NCI-H460 (cell line): ENCODE measurements around the gene RAB3B. TPM values are rescaled to one million over a fixed set of nuclear protein-coding genes. Genes with fewer than 3 reads are reported as not detected.
"Not testable (repeated sequence)": the region's sequence is repeated elsewhere in the genome, so short reads cannot be mapped to it uniquely, and the experiment has no call there.

Source experiments
- DNase-seq: peaks from one replicate; pipeline ENCODE4 v3.0.0-alpha.2; 2016; ENCODE audit warnings: low read depth; ENCODE audit errors: extremely low read depth
- total RNA-seq: library from RNA; depleted of rRNA; stranded (reverse); fragments of >200 nt; shearing (Covaris generic); gene quantifications from 2 replicates; pipeline ENCODE4 v1.2.3, GENCODE V29; 2014

Gene RAB3B
- total RNA-seq, 1 experiment from 2014 or later = 96.5 TPM

DNA sequence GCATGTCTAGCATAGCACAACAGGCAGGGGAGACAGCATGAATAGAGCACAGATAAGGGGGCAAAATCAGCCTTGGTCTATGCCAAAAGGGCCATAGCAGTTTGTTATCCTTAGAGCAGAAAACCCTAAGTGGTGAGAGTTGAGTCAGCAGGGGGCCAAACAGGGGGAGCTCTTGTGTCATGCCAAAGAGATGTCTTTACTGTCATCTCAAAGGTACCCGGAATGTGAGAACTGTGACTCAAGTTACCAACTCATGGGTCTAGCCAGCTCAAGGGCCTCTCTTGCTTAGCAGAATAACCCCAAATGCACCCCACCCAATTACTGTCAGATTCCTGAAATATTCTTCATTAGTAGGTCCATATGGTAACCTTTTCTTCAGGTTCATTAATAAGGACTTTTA, 66.0 kb downstream of the RAB3B start:
- no peak for DNase-seq

DNA sequence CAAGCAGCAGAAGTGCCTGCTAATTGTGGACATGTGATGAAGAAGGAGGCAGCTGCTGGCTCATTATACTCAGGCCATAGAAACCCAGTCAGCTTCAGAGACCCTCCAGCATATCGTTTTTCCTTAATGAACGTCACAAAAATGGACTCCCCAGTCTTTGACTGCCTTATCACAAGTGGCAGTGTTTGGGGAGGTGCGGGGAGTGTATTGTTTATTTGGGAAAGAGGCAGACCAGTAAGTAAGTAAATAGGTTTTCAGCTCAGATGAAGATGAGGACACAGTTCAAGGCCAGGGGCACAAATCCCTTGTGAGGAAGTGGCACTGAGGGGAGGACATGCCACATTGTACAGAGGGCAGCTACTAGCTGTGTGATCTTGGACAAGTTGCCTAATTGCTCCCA, 68.5 kb downstream of the RAB3B start:
- DNase-seq = no peak

DNA sequence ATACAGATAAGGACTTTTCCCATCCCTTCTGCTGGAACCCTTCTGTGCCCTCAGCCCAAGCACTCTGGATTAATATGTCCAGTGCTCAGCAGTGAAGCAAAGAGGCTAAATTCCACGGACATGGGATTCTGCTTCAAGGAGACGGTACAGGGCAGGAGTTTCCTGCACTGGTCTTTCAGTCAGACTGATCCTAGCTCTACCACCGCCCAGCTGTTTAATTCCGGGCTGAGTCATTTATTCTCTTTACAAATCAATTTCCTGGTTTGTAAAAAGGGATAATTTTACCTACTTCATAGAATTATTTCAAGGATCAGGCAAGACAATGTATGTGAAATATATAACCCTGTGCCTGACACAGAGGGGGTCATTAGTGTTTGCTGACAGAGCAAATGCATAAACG, 70.4 kb downstream of the RAB3B start:
- no peak for DNase-seq

GRCh38 chr1:51919684-51920083, 70.8 kb downstream of the RAB3B start:
- no peak for DNase-seq

GRCh38 chr1:51916587-51917405, 73.7 kb downstream of the RAB3B start:
- DNase-seq = no peak

- no peak for DNase-seq
Observed at GRCh38 chr1:51915951-51916350, 74.5 kb downstream of the RAB3B start.

GRCh38 chr1:51912881-51913280, 77.6 kb downstream of the RAB3B start:
- DNase-seq = no peak

GRCh38 chr1:51910221-51911000, 80.1 kb downstream of the RAB3B start:
- DNase-seq = no peak

- no peak for DNase-seq
Observed at GRCh38 chr1:51908499-51908898, 82.0 kb downstream of the RAB3B start.

DNA sequence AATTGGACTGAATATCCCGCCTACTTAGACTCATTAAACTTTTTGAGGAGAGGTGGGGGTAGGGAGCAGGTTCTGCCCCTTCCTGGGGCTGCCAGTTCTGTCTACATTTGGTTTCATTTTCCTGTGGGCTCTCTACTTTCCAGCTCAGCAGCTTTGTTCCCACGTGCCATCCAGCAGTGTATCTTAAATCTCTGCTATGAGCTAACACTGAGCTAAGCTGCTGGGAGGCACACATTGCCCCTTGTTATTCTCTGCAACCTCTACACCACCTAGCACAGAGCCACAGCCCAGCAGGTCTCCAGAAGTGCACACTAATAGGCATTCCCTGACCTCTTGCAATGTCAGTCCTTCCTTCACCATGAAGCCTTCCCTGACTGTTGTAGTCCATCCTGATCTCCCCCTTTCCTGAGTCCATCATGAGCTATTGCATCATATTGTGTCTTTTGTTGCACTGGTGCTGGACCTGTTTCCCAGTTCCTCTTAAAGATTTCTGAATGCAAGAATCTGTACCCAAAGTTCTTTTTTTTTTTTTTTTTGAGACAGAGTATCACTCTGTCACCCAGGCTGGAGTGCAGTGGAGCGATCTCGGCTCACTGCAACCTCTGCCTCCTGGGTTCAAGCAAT, 83.3 kb downstream of the RAB3B start:
- no peak for DNase-seq

GRCh38 chr1:51906306-51907078, 84.0 kb downstream of the RAB3B start:
- no peak for DNase-seq

DNA sequence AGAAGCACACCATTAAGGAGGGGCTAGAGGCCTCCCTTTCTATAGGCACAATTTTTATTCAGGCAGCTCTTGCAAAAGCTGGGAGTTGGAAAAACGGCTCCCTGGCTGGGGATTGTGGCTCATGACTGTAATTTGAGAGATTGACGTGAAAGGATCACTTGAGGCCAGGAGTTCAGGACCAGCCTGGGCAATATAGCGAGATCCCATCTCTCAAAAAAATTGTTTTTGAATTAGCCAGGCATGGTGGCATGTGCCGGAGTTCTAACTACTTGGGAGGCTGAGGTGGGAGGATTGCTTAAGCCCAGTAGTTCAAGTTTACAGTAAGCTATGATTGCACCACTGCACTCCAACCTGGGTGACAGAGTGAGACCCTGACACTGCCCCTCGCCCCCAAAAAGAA, 88.0 kb downstream of the RAB3B start:
- no peak for DNase-seq

DNA sequence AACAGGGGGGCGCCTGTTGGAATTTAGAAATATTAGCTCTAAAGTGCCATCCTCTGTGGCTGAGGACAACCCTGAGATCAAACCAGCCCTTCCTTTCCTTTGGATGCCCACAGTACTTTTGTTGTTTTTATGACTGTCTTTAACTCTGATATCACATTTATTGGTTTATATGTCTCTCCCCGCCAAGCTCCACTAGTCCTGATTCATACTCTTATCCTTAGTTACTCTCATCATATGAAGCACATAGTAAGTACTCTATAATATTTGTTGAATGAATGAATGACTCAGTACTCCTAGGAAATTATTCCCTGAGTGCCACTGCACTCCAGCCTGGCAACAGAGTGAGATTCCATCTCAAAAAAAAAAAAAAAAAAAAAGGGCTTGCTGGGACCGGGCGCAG, 89.3 kb downstream of the RAB3B start:
- no peak for DNase-seq

GRCh38 chr1:51899022-51899421, 91.5 kb downstream of the RAB3B start:
- no peak for DNase-seq

- no peak for DNase-seq
Observed at GRCh38 chr1:51898090-51898734, 92.3 kb downstream of the RAB3B start.

DNA sequence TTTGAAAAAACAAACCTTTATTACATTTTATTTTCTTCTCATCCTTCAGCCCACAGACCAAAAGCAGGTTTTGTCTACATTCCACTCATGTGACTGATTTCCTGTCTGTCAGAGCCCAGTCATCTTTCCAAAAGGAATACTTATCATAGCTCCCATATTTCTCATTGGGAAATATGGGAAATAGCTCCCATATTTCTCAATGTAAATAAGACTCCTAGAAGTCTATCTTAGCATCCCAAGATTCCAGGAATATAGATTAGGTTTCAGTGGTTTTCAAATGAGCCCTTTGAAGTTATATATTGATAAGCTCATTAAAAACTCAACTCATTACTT, 92.8 kb downstream of the RAB3B start:
- peak; percentile 64 for DNase-seq

- not testable (repeated sequence) for DNase-seq
Observed at GRCh38 chr1:51894748-51895147, 95.8 kb downstream of the RAB3B start.

GRCh38 chr1:51878616-51879336, 111.7 kb downstream of the RAB3B start, which contains the start of gene NRDC:
NRDC (minus strand) TSS chr1:51878727; CDS start chr1:51878615, 112 bp downstream.
- DNase-seq = peak; percentile 99

DNA sequence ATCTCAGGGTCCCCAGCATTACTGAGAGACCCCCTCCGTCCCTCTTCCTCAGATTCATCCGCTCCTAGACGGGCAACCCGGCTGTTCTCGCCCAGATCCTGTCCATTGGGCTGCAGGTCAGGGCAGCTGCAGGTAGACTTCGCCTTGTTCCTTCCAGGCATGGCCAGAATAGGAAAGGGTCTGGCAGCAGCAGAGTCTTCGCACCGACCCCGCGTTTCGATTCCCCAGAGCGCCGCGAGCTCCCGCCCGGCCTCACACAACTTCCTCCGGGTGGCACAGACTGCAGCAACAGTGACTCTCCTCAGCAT, 112.2 kb downstream of the RAB3B start:
- no peak for DNase-seq
